ENCODE data around the gene CAMTA1.
"Not testable (repeated sequence)": the region's sequence is repeated elsewhere in the genome, so short reads cannot be mapped to it uniquely, and the experiment has no call there.

The CAMTA1 gene

GRCh38 chr1:7313826-7314225 is 528.6 kb downstream of the CAMTA1 start:
- no peak for DNase-seq (ENCODE audit: low read depth)

GRCh38 chr1:7315316-7315715 is 530.1 kb downstream of the CAMTA1 start:
- DNase-seq (ENCODE audit: low read depth) = no peak

GRCh38 chr1:7315946-7316345 is 530.7 kb downstream of the CAMTA1 start:
- no peak for DNase-seq (ENCODE audit: low read depth)

- DNase-seq (ENCODE audit: low read depth) = no peak
These were observed 532.6 kb downstream of the CAMTA1 start for GRCh38 chr1:7317888-7318287.

GRCh38 chr1:7319196-7319595 is 533.9 kb downstream of the CAMTA1 start:
- no peak for DNase-seq (ENCODE audit: low read depth)

- no peak for DNase-seq (ENCODE audit: low read depth)
These were observed 535.4 kb downstream of the CAMTA1 start for GRCh38 chr1:7320661-7321060.

- DNase-seq (ENCODE audit: low read depth) = no peak
These were observed 537.1 kb downstream of the CAMTA1 start for GRCh38 chr1:7322283-7322785.

GRCh38 chr1:7322912-7323311 is 537.7 kb downstream of the CAMTA1 start:
- DNase-seq (ENCODE audit: low read depth) = no peak

- no peak for DNase-seq (ENCODE audit: low read depth)
These were observed 540.0 kb downstream of the CAMTA1 start for GRCh38 chr1:7325254-7325653.

GRCh38 chr1:7326366-7326765 is 541.1 kb downstream of the CAMTA1 start:
- DNase-seq (ENCODE audit: low read depth) = no peak

GRCh38 chr1:7327849-7328248 is 542.6 kb downstream of the CAMTA1 start:
- DNase-seq (ENCODE audit: low read depth) = no peak

- DNase-seq (ENCODE audit: low read depth) = no peak
These were observed 544.8 kb downstream of the CAMTA1 start for GRCh38 chr1:7329868-7330615.

GRCh38 chr1:7330726-7331125 is 545.5 kb downstream of the CAMTA1 start:
- not testable (repeated sequence) for DNase-seq (ENCODE audit: low read depth)

- no peak for DNase-seq (ENCODE audit: low read depth)
These were observed 546.8 kb downstream of the CAMTA1 start for GRCh38 chr1:7331926-7332535.

- DNase-seq (ENCODE audit: low read depth) = no peak
These were observed 547.8 kb downstream of the CAMTA1 start for GRCh38 chr1:7333094-7333493.

- no peak for DNase-seq (ENCODE audit: low read depth)
These were observed 548.4 kb downstream of the CAMTA1 start for GRCh38 chr1:7333620-7334019.

- DNase-seq (ENCODE audit: low read depth) = no peak
These were observed 549.3 kb downstream of the CAMTA1 start for GRCh38 chr1:7334475-7335035.

- DNase-seq (ENCODE audit: low read depth) = no peak
These were observed 550.1 kb downstream of the CAMTA1 start for GRCh38 chr1:7335224-7335879.

GRCh38 chr1:7338439-7338838 is 553.2 kb downstream of the CAMTA1 start:
- no peak for DNase-seq (ENCODE audit: low read depth)

- DNase-seq (ENCODE audit: low read depth) = no peak
These were observed 553.8 kb downstream of the CAMTA1 start for GRCh38 chr1:7339014-7339413.

- no peak for DNase-seq (ENCODE audit: low read depth)
These were observed 554.7 kb downstream of the CAMTA1 start for GRCh38 chr1:7339953-7340352.

GRCh38 chr1:7341145-7341905 is 556.1 kb downstream of the CAMTA1 start:
- DNase-seq (ENCODE audit: low read depth) = no peak
